NT2/D1 (cell line): Measurements from ENCODE around the gene ASIC1.

Experiments
- SUZ12 ChIP-seq: IDR thresholded peaks from 2 replicates; pipeline ENCODE4 v1.6.1; 2011; ENCODE audit not compliant: insufficient read length, insufficient read depth; ENCODE audit errors: extremely low read depth
- YY1 ChIP-seq: IDR thresholded peaks from 2 replicates; pipeline ENCODE4 v1.6.1; 2011; ENCODE audit not compliant: insufficient read length, insufficient read depth
- ZNF274 ChIP-seq: IDR thresholded peaks from 2 replicates; pipeline ENCODE4 v1.6.1; 2011; ENCODE audit warnings: mild to moderate bottlenecking, low read depth, low read length

- TF ChIP-seq ZNF274 (no peak), YY1 (no peak), SUZ12 (no peak)
Observed at GRCh38 chr12:50103351-50103750, 46.0 kb downstream of the ASIC1 start.
